ENCODE measurements around the gene POU3F3. TPM values are rescaled to one million over a fixed set of nuclear protein-coding genes. Genes with fewer than 3 reads are reported as not detected.

Gene POU3F3
- total RNA-seq, 1 donor from 2014 or later: 0.54 TPM

GRCh38 chr2:104871972-104872865, 18.3 kb downstream of the POU3F3 start:
- Mint-ChIP-seq H3K36me3 (ENCODE audit: unreplicated experiment) (no peaks in the 10 kb centered on the region), H3K4me1 (ENCODE audit: low read depth, unreplicated experiment) (peaks cover 3% of the 10 kb centered on the region), H3K9me3 (ENCODE audit: unreplicated experiment) (peaks cover 4% of the 10 kb centered on the region), H3K4me3 (ENCODE audit: unreplicated experiment) (peak overlapping the region; percentile 88), H3K27me3 (ENCODE audit: unreplicated experiment) (peaks cover 21% of the 10 kb centered on the region), H3K27ac (ENCODE audit: unreplicated experiment) (no peak overlapping the region)
- peak; percentile 43 for DNase-seq
- no peak for TF ChIP-seq CTCF (IDR thresholded peaks at IDR 0.05; ENCODE audit: partially characterized antibody, unreplicated experiment)

- Mint-ChIP-seq H3K4me3 (ENCODE audit: unreplicated experiment) (peak overlapping the region; percentile 87), H3K27me3 (ENCODE audit: unreplicated experiment) (peaks cover 21% of the 10 kb centered on the region), H3K36me3 (ENCODE audit: unreplicated experiment) (no peaks in the 10 kb centered on the region), H3K4me1 (ENCODE audit: low read depth, unreplicated experiment) (peaks cover 3% of the 10 kb centered on the region), H3K27ac (ENCODE audit: unreplicated experiment) (no peak overlapping the region), H3K9me3 (ENCODE audit: unreplicated experiment) (peaks cover 4% of the 10 kb centered on the region)
- peak; percentile 71 for DNase-seq
- TF ChIP-seq CTCF (IDR thresholded peaks at IDR 0.05; ENCODE audit: partially characterized antibody, unreplicated experiment): no peak
Observed at GRCh38 chr2:104872866-104873688, 19.2 kb downstream of the POU3F3 start.

DNA sequence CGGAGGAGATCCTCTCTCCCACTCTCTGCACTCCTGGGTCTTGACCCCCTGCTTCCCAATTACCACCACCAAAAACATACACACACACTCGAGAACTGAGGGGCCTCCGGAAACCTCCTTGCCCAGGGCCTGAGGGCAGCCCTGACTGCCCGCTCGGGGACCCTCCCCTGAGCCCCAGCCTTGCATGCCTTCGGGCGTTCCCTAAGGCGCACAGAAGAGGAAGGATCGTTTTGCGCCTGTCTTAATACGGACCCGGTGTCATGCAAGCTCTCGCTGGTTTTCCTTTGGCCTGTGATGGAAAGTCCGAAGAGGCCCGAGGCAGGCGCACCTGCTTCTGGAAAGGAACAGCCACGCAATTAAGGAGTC, 19.8 kb downstream of the POU3F3 start:
- no peak overlapping the region for H3K27ac Mint-ChIP-seq (ENCODE audit: unreplicated experiment)
- H3K4me3 Mint-ChIP-seq (ENCODE audit: unreplicated experiment): peak overlapping the region; percentile 82
- peaks cover 3% of the 10 kb centered on the region for H3K9me3 Mint-ChIP-seq (ENCODE audit: unreplicated experiment)
- peaks cover 18% of the 10 kb centered on the region for H3K27me3 Mint-ChIP-seq (ENCODE audit: unreplicated experiment)
- no peaks in the 10 kb centered on the region for H3K36me3 Mint-ChIP-seq (ENCODE audit: unreplicated experiment)
- peaks cover 3% of the 10 kb centered on the region for H3K4me1 Mint-ChIP-seq (ENCODE audit: low read depth, unreplicated experiment)
- no peak for DNase-seq
- TF ChIP-seq CTCF (IDR thresholded peaks at IDR 0.05; ENCODE audit: partially characterized antibody, unreplicated experiment): no peak

DNA sequence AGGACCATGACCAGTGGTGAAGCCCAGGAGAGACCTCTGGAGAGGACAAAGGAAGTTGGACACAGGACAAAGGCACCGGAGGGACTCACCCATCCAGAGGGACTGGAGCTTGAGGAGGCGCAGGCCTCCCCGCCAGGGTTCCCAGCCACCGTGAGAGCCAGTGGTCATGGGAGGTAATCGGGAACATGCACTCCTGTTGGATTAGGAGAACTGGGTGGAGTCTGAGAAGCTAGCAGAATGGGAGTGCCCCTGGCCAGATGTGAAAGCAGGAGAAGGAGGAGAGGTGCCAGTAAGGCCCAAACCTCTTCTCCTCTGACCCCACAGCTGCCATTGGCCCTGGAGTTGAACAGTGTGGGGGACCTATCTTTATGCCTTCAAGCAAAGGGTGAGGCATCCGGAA, 20.3 kb downstream of the POU3F3 start:
- TF ChIP-seq CTCF (IDR thresholded peaks at IDR 0.05; ENCODE audit: partially characterized antibody, unreplicated experiment): no peak
- no peaks in the 10 kb centered on the region for H3K9me3 Mint-ChIP-seq (ENCODE audit: unreplicated experiment)
- no peak overlapping the region for H3K27ac Mint-ChIP-seq (ENCODE audit: unreplicated experiment)
- peaks cover 3% of the 10 kb centered on the region for H3K4me1 Mint-ChIP-seq (ENCODE audit: low read depth, unreplicated experiment)
- peaks cover 22% of the 10 kb centered on the region for H3K27me3 Mint-ChIP-seq (ENCODE audit: unreplicated experiment)
- H3K36me3 Mint-ChIP-seq (ENCODE audit: unreplicated experiment): no peaks in the 10 kb centered on the region
- no peak for DNase-seq
- no peak overlapping the region for H3K4me3 Mint-ChIP-seq (ENCODE audit: unreplicated experiment)
